PC-9 (cell line): ENCODE results near the gene NDUFS6.

Experiments used
- EZH2 ChIP-seq: fragments of 200-600 bp; sonication (generic); IDR thresholded peaks from 2 replicates; pipeline ENCODE4 v1.8.0; 2017; ENCODE audit warnings: antibody characterized with exemption, low read depth
- TF ChIP-seq, protein P1 (sequence below): fragments of 200-600 bp; sonication (generic); conservative IDR thresholded peaks from 2 replicates; pipeline ENCODE4 v1.6.1; 2017; ENCODE audit warnings: mixed run types, antibody characterized with exemption, mild to moderate bottlenecking, moderate library complexity

DNA sequence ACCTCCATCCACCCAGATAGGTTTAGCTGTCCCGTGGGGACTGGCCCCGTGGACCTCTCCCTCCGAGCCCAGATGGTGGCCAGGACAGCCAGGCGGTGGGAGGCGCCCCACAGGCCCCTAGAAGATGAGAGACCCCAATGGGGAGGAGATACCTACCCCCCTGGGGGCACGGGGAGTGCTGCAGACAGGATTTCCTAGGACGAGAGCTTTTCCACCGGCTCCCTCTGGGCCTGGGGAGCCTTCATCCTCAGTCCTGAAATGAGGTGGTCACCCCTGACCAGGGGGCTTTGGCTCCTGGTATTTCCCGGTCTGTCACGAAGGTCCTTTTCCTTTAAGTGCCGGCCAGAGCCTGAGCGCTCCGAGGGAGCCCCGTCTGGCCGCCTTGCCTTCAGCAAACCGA is 48.3 kb upstream of the NDUFS6 start:
- TF ChIP-seq, protein P1, sequence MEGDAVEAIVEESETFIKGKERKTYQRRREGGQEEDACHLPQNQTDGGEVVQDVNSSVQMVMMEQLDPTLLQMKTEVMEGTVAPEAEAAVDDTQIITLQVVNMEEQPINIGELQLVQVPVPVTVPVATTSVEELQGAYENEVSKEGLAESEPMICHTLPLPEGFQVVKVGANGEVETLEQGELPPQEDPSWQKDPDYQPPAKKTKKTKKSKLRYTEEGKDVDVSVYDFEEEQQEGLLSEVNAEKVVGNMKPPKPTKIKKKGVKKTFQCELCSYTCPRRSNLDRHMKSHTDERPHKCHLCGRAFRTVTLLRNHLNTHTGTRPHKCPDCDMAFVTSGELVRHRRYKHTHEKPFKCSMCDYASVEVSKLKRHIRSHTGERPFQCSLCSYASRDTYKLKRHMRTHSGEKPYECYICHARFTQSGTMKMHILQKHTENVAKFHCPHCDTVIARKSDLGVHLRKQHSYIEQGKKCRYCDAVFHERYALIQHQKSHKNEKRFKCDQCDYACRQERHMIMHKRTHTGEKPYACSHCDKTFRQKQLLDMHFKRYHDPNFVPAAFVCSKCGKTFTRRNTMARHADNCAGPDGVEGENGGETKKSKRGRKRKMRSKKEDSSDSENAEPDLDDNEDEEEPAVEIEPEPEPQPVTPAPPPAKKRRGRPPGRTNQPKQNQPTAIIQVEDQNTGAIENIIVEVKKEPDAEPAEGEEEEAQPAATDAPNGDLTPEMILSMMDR: no peak
- TF ChIP-seq EZH2: no peak
